Mucosa of rectum (tissue), 2 donors: ENCODE data around the gene MYO5B.

Experiments
- H3K27ac ChIP-seq, 2 donors: one replicate each; pipeline ENCODE4 v1.7.0; 2013; ENCODE audit warnings: inconsistent platforms in 2 of 2, low read depth in 2 of 2, low read length in 2 of 2
- H3K27me3 ChIP-seq, 2 donors: one replicate each; pipeline ENCODE4 v1.7.0; 2013; ENCODE audit warnings: low read length in 2 of 2; ENCODE audit not compliant: control insufficient read depth in 2 of 2, insufficient read depth in 2 of 2
- H3K36me3 ChIP-seq, 2 donors: one replicate each; pipeline ENCODE4 v1.7.0; 2013; ENCODE audit warnings: low read length in 2 of 2; ENCODE audit not compliant: control insufficient read depth in 2 of 2, insufficient read depth in 2 of 2
- H3K4me1 ChIP-seq, 2 donors: one replicate each; pipeline ENCODE4 v1.7.0; 2013; ENCODE audit warnings: low read length in 2 of 2, mild to moderate bottlenecking in 1 of 2; ENCODE audit not compliant: control insufficient read depth in 2 of 2, insufficient read depth in 2 of 2
- H3K4me3 ChIP-seq, 2 donors: one replicate each; pipeline ENCODE4 v1.7.0; 2013; ENCODE audit warnings: low read length in 2 of 2
- H3K9ac ChIP-seq, 2 donors: one replicate each; pipeline ENCODE4 v1.7.0; 2013; ENCODE audit warnings: low read length in 2 of 2, low read depth in 1 of 2, mild to moderate bottlenecking in 1 of 2
- H3K9me3 ChIP-seq, 2 donors: one replicate each; pipeline ENCODE4 v1.7.0; 2013; ENCODE audit warnings: low read length in 2 of 2; ENCODE audit not compliant: control insufficient read depth in 2 of 2
- donor health status: healthy.
- donor health status: Normal muscosa, but diverticular disease.

Gene MYO5B

GRCh38 chr18:49959176-49959575 is 235.8 kb downstream of the MYO5B start:
- Histone ChIP-seq H3K27me3 (no peaks in the 10 kb centered on the region), H3K9ac (no peak overlapping the region), H3K9me3 (no peaks in the 10 kb centered on the region), H3K27ac (no peak overlapping the region), H3K4me3 (no peak overlapping the region), H3K4me1 (peaks cover 0 to 23% of the 10 kb centered on the region in 2 donors), H3K36me3 (peaks cover 15 to 19% of the 10 kb centered on the region in 2 donors)

- peaks cover 0 to 5% of the 10 kb centered on the region in 2 donors for H3K27me3 ChIP-seq
- H3K27ac ChIP-seq = peak overlapping the region in 1 of 2 donors; percentile 29
- peaks cover 2 to 31% of the 10 kb centered on the region in 2 donors for H3K4me1 ChIP-seq
- H3K9me3 ChIP-seq = no peaks in the 10 kb centered on the region
- no peak overlapping the region for H3K9ac ChIP-seq
- no peak overlapping the region for H3K4me3 ChIP-seq
- peaks cover 8 to 20% of the 10 kb centered on the region in 2 donors for H3K36me3 ChIP-seq
Measured at GRCh38 chr18:49955263-49955662, 239.7 kb downstream of the MYO5B start.

GRCh38 chr18:49953391-49953790 is 241.6 kb downstream of the MYO5B start:
- Histone ChIP-seq H3K36me3 (peaks cover 8 to 18% of the 10 kb centered on the region in 2 donors), H3K27ac (peak overlapping the region in 1 of 2 donors; percentile 59), H3K9me3 (no peaks in the 10 kb centered on the region), H3K9ac (no peak overlapping the region), H3K4me1 (peaks cover 2 to 31% of the 10 kb centered on the region in 2 donors), H3K27me3 (peaks cover 0 to 5% of the 10 kb centered on the region in 2 donors), H3K4me3 (no peak overlapping the region)

- peaks cover 8 to 18% of the 10 kb centered on the region in 2 donors for H3K36me3 ChIP-seq
- H3K4me3 ChIP-seq = no peak overlapping the region
- no peak overlapping the region for H3K27ac ChIP-seq
- no peak overlapping the region for H3K9ac ChIP-seq
- H3K4me1 ChIP-seq = peaks cover 2 to 16% of the 10 kb centered on the region in 2 donors
- peaks cover 0 to 5% of the 10 kb centered on the region in 2 donors for H3K27me3 ChIP-seq
- no peaks in the 10 kb centered on the region for H3K9me3 ChIP-seq
Measured at GRCh38 chr18:49949951-49950395, 245.0 kb downstream of the MYO5B start.

GRCh38 chr18:49948975-49949374 is 246.0 kb downstream of the MYO5B start:
- H3K9me3 ChIP-seq = no peaks in the 10 kb centered on the region
- H3K4me3 ChIP-seq = no peak overlapping the region

GRCh38 chr18:49944663-49945062 is 250.3 kb downstream of the MYO5B start:
- H3K9ac ChIP-seq = no peak overlapping the region
- H3K27ac ChIP-seq = no peak overlapping the region

More at GRCh38 chr18:49948975-49949374, 246.0 kb downstream of the MYO5B start:
- H3K4me1 ChIP-seq = peaks cover 2 to 6% of the 10 kb centered on the region in 2 donors
- peaks cover 12 to 18% of the 10 kb centered on the region in 2 donors for H3K36me3 ChIP-seq
- H3K9ac ChIP-seq = no peak overlapping the region
- no peak overlapping the region for H3K27ac ChIP-seq
- H3K27me3 ChIP-seq = peaks cover 0 to 5% of the 10 kb centered on the region in 2 donors

DNA sequence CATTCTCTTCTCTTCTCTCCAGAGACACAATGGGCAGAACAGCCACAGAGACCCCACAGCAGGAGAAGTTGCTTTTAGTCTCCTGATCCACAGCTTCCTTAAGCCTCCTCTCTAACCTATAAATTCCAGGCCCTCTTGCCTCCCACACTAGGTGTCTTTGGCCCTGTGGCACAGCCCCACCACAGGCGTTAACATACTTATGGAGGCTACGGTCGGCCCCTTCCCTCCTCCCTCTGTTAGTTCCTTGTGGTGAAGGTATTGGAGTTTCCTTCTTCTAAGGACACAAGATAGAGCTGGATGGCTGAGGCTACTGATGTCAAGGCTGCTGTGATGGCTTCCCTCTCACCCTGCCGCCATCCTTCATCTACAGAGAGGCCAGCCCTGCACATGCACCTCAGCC is 258.1 kb downstream of the MYO5B start:
- Histone ChIP-seq H3K27ac (no peak overlapping the region), H3K27me3 (no peaks in the 10 kb centered on the region), H3K9me3 (no peaks in the 10 kb centered on the region), H3K4me1 (no peaks in the 10 kb centered on the region), H3K4me3 (no peak overlapping the region), H3K36me3 (peaks cover 32 to 42% of the 10 kb centered on the region in 2 donors), H3K9ac (no peak overlapping the region)

More at GRCh38 chr18:49944663-49945062, 250.3 kb downstream of the MYO5B start:
- Histone ChIP-seq H3K27me3 (no peaks in the 10 kb centered on the region), H3K36me3 (peaks cover 3 to 7% of the 10 kb centered on the region in 2 donors), H3K4me3 (no peak overlapping the region), H3K4me1 (no peaks in the 10 kb centered on the region), H3K9me3 (no peaks in the 10 kb centered on the region)

- peaks cover 35 to 43% of the 10 kb centered on the region in 2 donors for H3K36me3 ChIP-seq
- no peaks in the 10 kb centered on the region for H3K9me3 ChIP-seq
Measured at GRCh38 chr18:49935215-49935614, 259.7 kb downstream of the MYO5B start.

DNA sequence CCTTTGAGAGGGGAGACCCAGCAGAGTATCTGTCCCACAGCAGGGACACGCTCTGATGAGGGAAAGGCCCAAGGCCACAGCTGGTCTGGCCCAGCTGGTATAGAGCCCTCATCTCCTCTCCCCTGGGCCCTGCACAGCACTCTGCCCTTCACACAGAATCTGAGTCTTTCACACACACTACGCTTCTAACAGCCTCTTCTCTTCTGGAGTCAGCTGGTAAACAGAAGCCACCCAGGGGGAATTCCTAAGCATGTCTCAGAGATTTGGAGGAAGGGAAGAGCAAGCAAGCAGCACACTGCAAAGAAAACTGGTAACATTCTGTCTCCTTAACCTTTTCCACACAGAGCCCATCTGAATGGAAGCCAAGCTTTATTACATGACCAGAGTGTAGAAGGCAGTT is 260.5 kb downstream of the MYO5B start:
- Histone ChIP-seq H3K27me3 (no peaks in the 10 kb centered on the region), H3K36me3 (peaks cover 39 to 46% of the 10 kb centered on the region in 2 donors), H3K4me3 (no peak overlapping the region), H3K9ac (no peak overlapping the region), H3K9me3 (no peaks in the 10 kb centered on the region), H3K27ac (no peak overlapping the region), H3K4me1 (no peaks in the 10 kb centered on the region)

More at GRCh38 chr18:49935215-49935614, 259.7 kb downstream of the MYO5B start:
- H3K4me3 ChIP-seq = no peak overlapping the region
- H3K27ac ChIP-seq = no peak overlapping the region
- H3K4me1 ChIP-seq = no peaks in the 10 kb centered on the region
- no peaks in the 10 kb centered on the region for H3K27me3 ChIP-seq
- no peak overlapping the region for H3K9ac ChIP-seq

- Histone ChIP-seq H3K27ac (no peak overlapping the region), H3K27me3 (no peaks in the 10 kb centered on the region), H3K4me3 (no peak overlapping the region), H3K9me3 (no peaks in the 10 kb centered on the region), H3K9ac (no peak overlapping the region), H3K4me1 (no peaks in the 10 kb centered on the region), H3K36me3 (peaks cover 39 to 53% of the 10 kb centered on the region in 2 donors)
Measured at GRCh38 chr18:49933530-49934128, 261.3 kb downstream of the MYO5B start.
